ENCODE data around the gene BBLN.

Gene BBLN

GRCh38 chr9:128120061-128120740 is 39.9 kb upstream of the BBLN start:
- no peaks in the 10 kb centered on the region for H3K27me3 ChIP-seq (ENCODE audit: insufficient read depth, poor library complexity, severe bottlenecking)
- TF ChIP-seq CTCF (IDR thresholded peaks at IDR 0.05; ENCODE audit: insufficient read depth, low read length) (no peak), SPI1 (IDR thresholded peaks at IDR 0.05; ENCODE audit: borderline replicate concordance, low read depth) (no peak), REST (IDR thresholded peaks at IDR 0.05; ENCODE audit: insufficient replicate concordance, low read depth) (no peak), POLR2AphosphoS5 (IDR thresholded peaks at IDR 0.05; ENCODE audit: low read depth) (peak; percentile 58), GABPA (IDR thresholded peaks at IDR 0.05; ENCODE audit: low read depth) (no peak)
- no peak overlapping the region for H3K4me3 ChIP-seq (replicated peaks; ENCODE audit: insufficient read depth, low read length)
- H3K27ac ChIP-seq (replicated peaks): no peak overlapping the region
- no peak for DNase-seq (ENCODE audit: low read depth in 1 of 2, low spot score in 1 of 2)

- H3K27me3 ChIP-seq (ENCODE audit: insufficient read depth, poor library complexity, severe bottlenecking): no peaks in the 10 kb centered on the region
- H3K27ac ChIP-seq (replicated peaks): no peak overlapping the region
- no peak for DNase-seq (ENCODE audit: low read depth in 1 of 2, low spot score in 1 of 2)
- TF ChIP-seq REST (IDR thresholded peaks at IDR 0.05; ENCODE audit: insufficient replicate concordance, low read depth): no peak
- no peak overlapping the region for H3K4me3 ChIP-seq (replicated peaks; ENCODE audit: insufficient read depth, low read length)
Measured at GRCh38 chr9:128120741-128121465, 39.2 kb upstream of the BBLN start.

DNA sequence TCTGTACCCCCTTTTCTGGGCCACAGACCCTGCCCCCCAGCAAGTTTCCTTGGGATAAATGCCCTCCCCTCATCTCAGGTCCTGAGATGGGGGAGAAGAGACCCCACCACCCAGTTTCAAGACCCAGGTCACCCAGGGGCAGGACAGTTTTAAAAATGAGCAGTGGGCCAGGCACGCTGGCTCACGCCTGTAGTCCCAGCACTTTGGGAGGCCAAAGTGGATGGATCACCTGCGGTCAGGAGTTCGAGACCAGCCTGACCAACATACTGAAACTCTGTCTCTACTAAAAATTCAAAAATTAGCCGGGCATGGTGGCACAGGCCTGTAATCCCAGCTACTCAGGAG is 38.6 kb upstream of the BBLN start:
- H3K4me3 ChIP-seq (replicated peaks; ENCODE audit: insufficient read depth, low read length): no peak overlapping the region
- no peak for TF ChIP-seq REST (IDR thresholded peaks at IDR 0.05; ENCODE audit: insufficient replicate concordance, low read depth)
- no peak for TF ChIP-seq POLR2AphosphoS5 (IDR thresholded peaks at IDR 0.05; ENCODE audit: low read depth)
- no peak for TF ChIP-seq CTCF (IDR thresholded peaks at IDR 0.05; ENCODE audit: insufficient read depth, low read length)
- TF ChIP-seq SPI1 (IDR thresholded peaks at IDR 0.05; ENCODE audit: borderline replicate concordance, low read depth): no peak
- no peak for TF ChIP-seq GABPA (IDR thresholded peaks at IDR 0.05; ENCODE audit: low read depth)
- H3K27ac ChIP-seq (replicated peaks): no peak overlapping the region
- no peak for DNase-seq (ENCODE audit: low read depth in 1 of 2, low spot score in 1 of 2)
- no peaks in the 10 kb centered on the region for H3K27me3 ChIP-seq (ENCODE audit: insufficient read depth, poor library complexity, severe bottlenecking)
